GM19193 (cell line): ENCODE results near the gene ZNF184.

Source experiments
- POLR2A ChIP-seq: IDR thresholded peaks from 4 replicates; pipeline ENCODE4 v1.6.1; 2011; ENCODE audit not compliant: insufficient read depth, insufficient read length; ENCODE audit errors: extremely low read depth

The ZNF184 gene

GRCh38 chr6:27500177-27500576 is 27.3 kb upstream of the ZNF184 start:
- no peak for TF ChIP-seq POLR2A

GRCh38 chr6:27495386-27496135 is 22.7 kb upstream of the ZNF184 start:
- TF ChIP-seq POLR2A: no peak

- TF ChIP-seq POLR2A: no peak
These were observed 22.1 kb upstream of the ZNF184 start for GRCh38 chr6:27494987-27495385.

- no peak for TF ChIP-seq POLR2A
These were observed 21.2 kb upstream of the ZNF184 start for GRCh38 chr6:27494103-27494502.

GRCh38 chr6:27492631-27493190 is 19.8 kb upstream of the ZNF184 start:
- no peak for TF ChIP-seq POLR2A

- TF ChIP-seq POLR2A: peak; percentile 28
These were observed 6.6 kb upstream of the ZNF184 start for GRCh38 chr6:27479319-27480182.

- no peak for TF ChIP-seq POLR2A
These were observed 5.9 kb upstream of the ZNF184 start for GRCh38 chr6:27478706-27479318.

- no peak for TF ChIP-seq POLR2A
These were observed 5.3 kb upstream of the ZNF184 start for GRCh38 chr6:27478141-27478705.

GRCh38 chr6:27477318-27478013 is 4.6 kb upstream of the ZNF184 start:
- no peak for TF ChIP-seq POLR2A

- TF ChIP-seq POLR2A: no peak
These were observed 3.2 kb upstream of the ZNF184 start for GRCh38 chr6:27476090-27476489.

- no peak for TF ChIP-seq POLR2A
These were observed 1.8 kb upstream of the ZNF184 start for GRCh38 chr6:27474672-27475071.

GRCh38 chr6:27474172-27474465 is 1.2 kb upstream of the ZNF184 start:
- no peak for TF ChIP-seq POLR2A

- no peak for TF ChIP-seq POLR2A
These were observed 706 bp downstream of the ZNF184 start for GRCh38 chr6:27472182-27472616.

- no peak for TF ChIP-seq POLR2A
These were observed 1.4 kb downstream of the ZNF184 start for GRCh38 chr6:27471365-27472115.

- no peak for TF ChIP-seq POLR2A
These were observed 2.9 kb downstream of the ZNF184 start for GRCh38 chr6:27470023-27470422.

- no peak for TF ChIP-seq POLR2A
These were observed 4.6 kb downstream of the ZNF184 start for GRCh38 chr6:27468334-27468733.
